PC-3 (cell line): Measurements from ENCODE around the gene TTC34.

Experiments used
- CTCF ChIP-seq: fragments of 300-600 bp; sonication (generic); conservative IDR thresholded peaks from 2 replicates; pipeline ENCODE4 v1.5.1; 2017; ENCODE audit warnings: antibody characterized with exemption, low read depth, mild to moderate bottlenecking, low read length
- EZH2phosphoT487 ChIP-seq: fragments of 300-600 bp; sonication (generic); IDR thresholded peaks from 2 replicates; pipeline ENCODE4 v1.6.1; 2018; ENCODE audit warnings: mild to moderate bottlenecking, antibody characterized with exemption, low read length, borderline replicate concordance

DNA sequence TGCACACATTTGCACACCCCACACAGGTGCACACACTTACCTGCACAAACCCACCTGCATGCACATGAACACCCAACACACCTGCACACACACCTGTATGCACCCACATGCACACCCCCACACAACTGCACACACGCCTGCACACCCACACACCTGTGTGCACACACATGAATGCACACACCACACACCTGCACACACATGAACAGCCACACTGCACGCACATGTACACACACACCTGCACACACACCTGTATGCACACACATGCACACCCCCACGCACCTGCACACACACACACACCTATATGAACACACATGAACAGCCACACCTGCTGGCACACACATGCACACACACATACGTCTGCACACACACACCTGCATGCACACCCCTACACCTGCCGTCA is 17.9 kb upstream of the TTC34 start:
- TF ChIP-seq CTCF (no peak), EZH2phosphoT487 (no peak)
